ENCODE results near the gene ASAP3.

DNA sequence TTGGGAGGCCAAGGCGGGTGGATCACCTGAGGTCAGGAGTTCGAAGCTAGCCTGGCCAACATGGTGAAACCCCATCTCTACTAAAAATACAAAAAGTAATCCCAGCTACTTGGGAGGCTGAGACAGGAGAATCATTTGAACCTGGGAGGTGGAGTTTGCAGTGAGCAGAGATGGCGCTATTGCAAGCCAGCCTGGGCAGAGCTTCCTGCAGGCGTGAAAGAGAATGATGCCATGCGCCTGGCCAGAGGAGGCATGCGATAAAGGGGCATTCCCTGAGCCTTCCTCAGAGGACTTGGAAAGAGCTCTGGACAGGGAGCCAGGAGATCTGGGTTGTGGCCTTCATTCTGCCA, 43.9 kb upstream of the ASAP3 start:
- TF ChIP-seq, protein P1, sequence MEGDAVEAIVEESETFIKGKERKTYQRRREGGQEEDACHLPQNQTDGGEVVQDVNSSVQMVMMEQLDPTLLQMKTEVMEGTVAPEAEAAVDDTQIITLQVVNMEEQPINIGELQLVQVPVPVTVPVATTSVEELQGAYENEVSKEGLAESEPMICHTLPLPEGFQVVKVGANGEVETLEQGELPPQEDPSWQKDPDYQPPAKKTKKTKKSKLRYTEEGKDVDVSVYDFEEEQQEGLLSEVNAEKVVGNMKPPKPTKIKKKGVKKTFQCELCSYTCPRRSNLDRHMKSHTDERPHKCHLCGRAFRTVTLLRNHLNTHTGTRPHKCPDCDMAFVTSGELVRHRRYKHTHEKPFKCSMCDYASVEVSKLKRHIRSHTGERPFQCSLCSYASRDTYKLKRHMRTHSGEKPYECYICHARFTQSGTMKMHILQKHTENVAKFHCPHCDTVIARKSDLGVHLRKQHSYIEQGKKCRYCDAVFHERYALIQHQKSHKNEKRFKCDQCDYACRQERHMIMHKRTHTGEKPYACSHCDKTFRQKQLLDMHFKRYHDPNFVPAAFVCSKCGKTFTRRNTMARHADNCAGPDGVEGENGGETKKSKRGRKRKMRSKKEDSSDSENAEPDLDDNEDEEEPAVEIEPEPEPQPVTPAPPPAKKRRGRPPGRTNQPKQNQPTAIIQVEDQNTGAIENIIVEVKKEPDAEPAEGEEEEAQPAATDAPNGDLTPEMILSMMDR (IDR thresholded peaks at IDR 0.05; ENCODE audit: low read depth, low read length, poor library complexity, severe bottlenecking): peak; percentile 62
- TF ChIP-seq EZH2phosphoT487 (IDR thresholded peaks at IDR 0.05; ENCODE audit: borderline replicate concordance, low read length): no peak
